ENCODE data around the gene SH2B3.
"Not testable (repeated sequence)": the region's sequence is repeated elsewhere in the genome, so short reads cannot be mapped to it uniquely, and the experiment has no call there.

The SH2B3 gene

GRCh38 chr12:111444925-111445725 lies 39.4 kb downstream of the SH2B3 start:
- DNase-seq (ENCODE audit: low read depth): no peak

GRCh38 chr12:111445726-111446581 lies 40.2 kb downstream of the SH2B3 start:
- no peak for DNase-seq (ENCODE audit: low read depth)

DNA sequence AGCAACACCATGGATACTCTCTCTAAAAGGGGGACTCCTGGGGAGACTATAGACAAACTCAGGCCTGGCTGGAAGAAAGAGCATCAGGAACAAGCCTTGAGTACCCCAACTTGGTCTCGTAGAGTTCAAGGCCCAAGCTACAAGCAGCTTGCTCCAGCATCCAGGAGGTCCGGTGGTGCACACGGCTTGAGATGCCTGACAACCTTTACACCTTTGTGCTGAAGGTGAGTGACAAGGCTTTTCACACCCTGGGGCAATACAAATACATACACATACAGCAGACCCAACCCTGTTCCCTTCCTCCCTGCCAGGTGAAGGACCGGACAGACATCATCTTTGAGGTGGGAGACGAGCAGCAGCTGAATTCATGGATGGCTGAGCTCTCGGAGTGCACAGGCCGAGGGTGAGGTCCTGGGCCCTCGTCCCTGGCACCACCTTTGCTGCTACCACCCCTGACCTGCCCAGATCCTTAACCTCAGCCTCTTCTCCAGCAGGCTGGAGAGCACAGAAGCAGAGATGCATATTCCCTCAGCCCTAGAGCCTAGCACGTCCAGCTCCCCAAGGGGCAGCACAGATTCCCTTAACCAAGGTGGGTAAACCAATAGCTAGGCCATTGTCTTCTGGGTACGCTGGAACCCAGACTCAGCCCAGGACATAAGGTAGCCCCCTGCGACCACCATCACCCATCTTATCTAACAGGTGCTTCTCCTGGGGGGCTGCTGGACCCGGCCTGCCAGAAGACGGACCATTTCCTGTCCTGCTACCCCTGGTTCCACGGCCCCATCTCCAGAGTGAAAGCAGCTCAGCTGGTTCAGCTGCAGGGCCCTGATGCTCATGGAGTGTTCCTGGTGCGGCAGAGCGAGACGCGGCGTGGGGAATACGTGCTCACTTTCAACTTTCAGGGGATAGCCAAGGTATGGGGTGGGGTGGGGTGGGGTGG lies 41.2 kb downstream of the SH2B3 start:
- DNase-seq (ENCODE audit: low read depth): no peak

GRCh38 chr12:111447571-111448265 lies 42.0 kb downstream of the SH2B3 start:
- no peak for DNase-seq (ENCODE audit: low read depth)

DNA sequence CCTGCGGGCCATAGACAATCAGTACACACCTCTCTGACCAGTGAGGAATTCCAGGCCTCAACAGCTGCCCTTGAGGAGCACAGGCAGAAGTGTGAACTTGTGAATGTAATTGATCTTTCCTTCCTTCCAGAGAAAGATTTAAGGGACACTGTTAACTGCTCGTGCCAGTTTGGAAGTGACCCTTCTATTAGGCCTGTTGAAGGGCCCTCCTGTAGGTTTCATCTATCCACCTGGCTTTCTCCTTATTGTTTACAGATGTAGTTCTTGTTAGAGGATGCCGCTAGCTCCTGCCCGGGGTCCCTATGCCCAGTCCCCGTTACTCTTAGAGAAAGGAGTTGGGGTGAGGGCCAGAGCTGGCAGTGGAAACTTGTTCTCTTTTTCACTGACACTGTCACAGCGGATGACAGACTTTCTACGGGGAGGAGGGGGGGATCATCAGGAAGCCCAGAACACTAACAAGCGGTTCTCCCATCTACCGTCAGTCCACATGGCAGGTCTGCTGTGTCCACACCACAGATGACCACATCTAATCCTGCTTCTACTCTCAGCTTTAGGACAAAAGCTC lies 42.6 kb downstream of the SH2B3 start:
- DNase-seq (ENCODE audit: low read depth): no peak

- no peak for DNase-seq (ENCODE audit: low read depth)
Measured at GRCh38 chr12:111448846-111449790, 43.4 kb downstream of the SH2B3 start.

DNA sequence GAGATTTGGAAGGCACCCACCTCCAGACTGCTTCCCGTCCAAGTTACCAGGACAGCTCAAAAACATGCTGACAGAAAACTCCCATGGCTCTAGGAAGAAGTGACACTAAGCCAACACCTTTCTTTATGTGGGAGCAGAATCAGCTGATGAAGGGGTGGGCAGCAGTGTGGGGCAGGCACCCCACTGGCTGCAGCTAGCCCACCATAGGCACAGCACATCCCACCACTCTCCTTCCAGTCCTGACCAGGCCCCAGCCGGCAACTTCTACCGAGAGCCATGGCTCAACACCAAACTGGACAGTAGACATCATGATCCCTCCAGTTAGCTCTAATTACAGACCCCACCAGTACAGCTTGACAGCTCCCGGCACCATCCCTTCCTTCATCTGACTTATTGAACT lies 45.0 kb downstream of the SH2B3 start:
- no peak for DNase-seq (ENCODE audit: low read depth)

DNA sequence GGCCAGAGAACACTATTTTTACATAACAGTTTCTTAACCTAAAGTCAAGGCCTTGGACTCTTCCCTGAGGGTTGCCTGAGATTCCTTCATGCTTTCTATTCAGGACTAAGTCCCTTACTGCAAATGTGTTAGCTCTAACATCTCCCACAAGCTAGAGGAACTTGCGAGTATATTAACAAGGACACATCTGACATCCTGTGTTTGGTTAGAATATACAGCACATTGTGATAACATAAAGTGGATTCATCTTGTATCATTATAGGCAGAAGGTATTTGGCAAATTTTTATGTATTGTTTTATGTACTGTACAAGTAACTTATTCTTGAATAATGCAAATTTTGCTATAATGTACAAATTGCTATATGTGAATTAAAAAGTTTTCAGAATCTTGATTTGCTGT lies 45.5 kb downstream of the SH2B3 start:
- DNase-seq (ENCODE audit: low read depth): no peak

DNA sequence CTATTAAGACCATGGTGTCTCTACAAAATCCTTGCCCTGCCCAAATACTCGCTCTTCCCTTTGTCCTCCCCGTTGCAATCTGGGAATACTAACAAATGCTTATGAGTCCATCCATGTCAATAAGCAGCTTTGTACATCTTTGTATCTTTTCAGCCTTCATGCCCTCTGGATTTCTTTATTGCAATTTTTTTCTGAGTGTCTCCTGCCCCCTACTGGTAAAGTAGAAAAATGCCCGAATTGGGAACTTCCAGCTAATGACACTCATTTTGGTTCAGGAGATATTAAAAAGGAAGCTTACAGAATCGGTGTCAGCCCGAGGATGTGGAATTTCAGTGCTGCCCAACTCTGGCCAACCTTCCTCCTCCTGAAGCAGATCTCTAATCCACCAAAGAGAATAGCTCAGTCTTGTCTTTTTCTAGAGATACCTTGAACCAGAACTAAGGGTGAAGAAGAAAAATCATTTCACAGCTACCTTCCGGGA lies 46.0 kb downstream of the SH2B3 start:
- DNase-seq (ENCODE audit: low read depth): no peak

- no peak for DNase-seq (ENCODE audit: low read depth)
Measured at GRCh38 chr12:111453071-111453989, 47.6 kb downstream of the SH2B3 start.

- DNase-seq (ENCODE audit: low read depth): no peak
Measured at GRCh38 chr12:111454311-111454710, 48.6 kb downstream of the SH2B3 start.

DNA sequence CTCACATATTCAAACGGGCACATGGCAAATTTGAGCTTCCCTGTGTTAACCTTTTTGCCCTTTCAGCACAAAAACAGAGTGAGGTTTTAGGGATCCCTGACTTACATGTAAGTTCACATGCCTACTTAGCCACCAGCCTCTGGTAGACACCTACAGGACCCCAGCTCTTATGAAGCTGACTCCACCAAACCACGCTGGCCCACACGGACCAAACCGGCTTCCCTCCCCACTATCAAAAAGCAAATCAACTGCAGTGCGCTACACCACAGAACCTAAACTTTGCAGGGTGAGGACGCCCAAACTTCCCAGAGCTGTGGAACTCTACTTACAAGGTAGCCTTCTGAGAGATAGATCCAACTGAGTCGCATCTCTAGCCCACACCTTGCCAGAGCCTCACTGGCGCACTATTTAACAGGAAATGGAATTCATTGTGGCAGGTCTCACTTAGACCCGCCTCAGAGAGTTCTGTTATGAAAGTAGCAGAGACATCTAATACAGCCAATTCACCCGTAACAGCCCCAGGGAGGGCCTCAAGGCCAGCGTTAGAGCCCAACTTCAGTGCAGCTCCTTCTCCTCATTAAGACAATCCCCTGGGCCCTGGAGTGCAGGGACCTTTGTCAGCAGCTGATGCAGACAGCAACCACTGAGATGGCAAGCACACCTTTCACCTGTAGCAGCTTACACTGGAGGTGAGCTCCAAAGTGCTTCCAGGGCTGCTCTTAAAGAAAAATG lies 49.2 kb downstream of the SH2B3 start:
- DNase-seq (ENCODE audit: low read depth): no peak

GRCh38 chr12:111455448-111456320 lies 50.0 kb downstream of the SH2B3 start:
- DNase-seq (ENCODE audit: low read depth): no peak

DNA sequence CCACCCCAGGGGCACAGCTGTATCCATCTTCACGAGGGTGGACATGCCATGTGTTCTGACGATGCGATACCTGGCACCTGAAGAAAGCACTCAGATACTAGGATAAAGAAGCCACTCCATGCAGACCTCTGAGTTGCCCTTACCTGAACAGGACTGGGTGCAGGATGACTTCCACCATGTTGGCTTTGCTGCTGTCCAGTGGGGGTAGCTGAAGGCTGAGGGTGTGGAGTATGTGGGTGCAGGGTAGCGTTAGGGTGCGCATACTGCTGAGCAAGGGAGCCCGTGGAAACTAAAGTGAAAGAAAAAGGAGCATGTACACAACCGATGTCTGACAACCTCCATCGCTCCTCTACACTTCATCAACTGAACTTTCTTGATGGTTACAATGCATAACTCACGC lies 51.3 kb downstream of the SH2B3 start:
- DNase-seq (ENCODE audit: low read depth): no peak

- no peak for DNase-seq (ENCODE audit: low read depth)
Measured at GRCh38 chr12:111457577-111457976, 51.9 kb downstream of the SH2B3 start.

GRCh38 chr12:111458546-111459172 lies 52.9 kb downstream of the SH2B3 start:
- no peak for DNase-seq (ENCODE audit: low read depth)

DNA sequence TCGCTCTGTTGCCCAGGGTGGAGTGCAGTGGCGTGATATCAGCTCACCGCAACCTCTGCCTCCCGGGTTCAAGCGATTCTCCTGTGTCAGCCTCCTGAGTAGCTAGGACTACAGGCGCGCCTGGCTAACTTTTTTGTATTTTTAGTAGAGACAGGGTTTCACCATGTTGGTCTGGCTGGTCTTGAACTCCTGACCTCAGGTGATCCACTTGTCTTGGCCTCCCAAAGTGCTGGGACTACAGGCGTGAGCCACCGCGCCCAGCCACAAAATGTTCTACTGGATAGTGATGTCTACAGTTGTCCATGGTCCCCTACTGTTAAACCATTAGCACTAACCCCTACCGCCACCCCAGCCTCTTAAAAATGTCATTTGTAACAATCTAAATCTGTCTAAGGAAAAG lies 54.4 kb downstream of the SH2B3 start:
- not testable (repeated sequence) for DNase-seq (ENCODE audit: low read depth)
